Choroid plexus epithelial cell (primary cell): ENCODE results near the gene RXRA.
A peak's percentile ranks its signal among the peaks of the same experiment; 100 is the strongest.

Experiments used
- DNase-seq: peaks from one replicate; pipeline ENCODE4 v3.0.0-alpha.2; 2010; ENCODE audit warnings: low read depth
- H3K4me3 ChIP-seq: 2 replicates; pipeline ENCODE4 v1.5.1; 2011; ENCODE audit warnings: low read depth, mild to moderate bottlenecking, control low read depth, low read length, moderate library complexity
- CTCF ChIP-seq: conservative IDR thresholded peaks from 2 replicates; pipeline ENCODE4 v1.5.1; 2011; ENCODE audit warnings: low read depth, mild to moderate bottlenecking, control low read depth, inconsistent platforms, low read length, moderate library complexity

RXRA gene

DNA sequence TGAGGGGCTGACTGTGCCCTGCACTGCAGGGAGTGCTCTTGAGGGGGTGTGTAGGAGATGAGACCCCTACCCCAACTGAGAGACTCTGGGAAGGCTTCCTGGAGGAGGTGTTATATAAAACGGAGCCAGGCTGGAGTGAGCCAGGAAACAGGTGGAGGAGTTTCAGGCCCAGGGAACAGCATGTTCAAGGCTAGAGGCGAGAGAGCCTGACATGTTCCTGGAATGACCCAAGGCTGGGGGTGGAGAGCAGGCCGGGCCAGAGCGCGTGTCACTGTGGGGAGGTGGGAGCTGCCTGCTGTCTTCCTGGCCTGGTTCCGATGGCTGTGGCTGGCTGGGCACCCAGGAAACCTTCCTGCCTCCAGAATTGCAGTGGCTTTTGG, 48.7 kb downstream of the RXRA start:
- no peak overlapping the region for H3K4me3 ChIP-seq
- peak; percentile 49 for DNase-seq

GRCh38 chr9:134375430-134376385, 49.5 kb downstream of the RXRA start:
- DNase-seq = peak; percentile 75
- TF ChIP-seq CTCF = no peak
- H3K4me3 ChIP-seq = no peak overlapping the region

More for the DNA sequence above, 48.7 kb downstream of the RXRA start:
- TF ChIP-seq CTCF = no peak

DNA sequence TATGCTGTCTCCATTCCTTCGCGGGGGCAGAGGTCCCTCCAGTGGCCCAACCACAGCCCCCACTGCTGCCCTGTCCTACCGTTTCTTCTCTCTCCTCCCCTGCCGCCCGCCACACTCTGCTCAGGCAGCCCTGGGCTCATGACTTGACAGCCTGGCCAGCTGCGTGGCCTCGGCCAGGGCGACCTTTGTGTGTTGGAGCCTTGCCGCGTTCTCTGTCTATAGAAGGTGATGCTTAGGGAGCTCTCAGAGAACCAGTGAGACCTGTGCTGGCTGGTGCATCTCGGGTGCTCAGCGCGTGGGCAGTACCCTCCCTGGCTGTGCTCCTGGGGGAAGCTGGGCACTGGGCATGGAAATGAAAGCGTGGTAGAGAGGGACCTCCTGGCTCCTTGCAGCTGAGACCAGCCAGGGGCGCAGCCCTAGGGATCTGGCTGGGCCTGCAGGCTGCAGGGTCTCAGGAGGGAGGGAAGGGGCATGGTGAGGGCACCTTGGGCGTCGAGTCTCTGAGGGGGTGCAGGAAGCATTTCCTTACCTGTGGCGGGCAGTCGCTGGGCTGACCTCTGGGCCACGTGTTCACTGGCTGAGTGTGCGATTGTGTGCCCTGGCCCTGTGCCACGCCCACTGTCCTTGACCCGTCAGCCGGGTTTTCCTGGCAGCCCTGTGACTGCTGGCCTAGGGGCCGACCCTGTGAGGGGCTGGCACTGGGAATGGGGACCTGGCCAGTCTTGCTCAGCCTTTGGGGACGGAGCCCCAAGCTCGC, 50.3 kb downstream of the RXRA start:
- TF ChIP-seq CTCF = no peak
- H3K4me3 ChIP-seq = no peak overlapping the region
- no peak for DNase-seq

DNA sequence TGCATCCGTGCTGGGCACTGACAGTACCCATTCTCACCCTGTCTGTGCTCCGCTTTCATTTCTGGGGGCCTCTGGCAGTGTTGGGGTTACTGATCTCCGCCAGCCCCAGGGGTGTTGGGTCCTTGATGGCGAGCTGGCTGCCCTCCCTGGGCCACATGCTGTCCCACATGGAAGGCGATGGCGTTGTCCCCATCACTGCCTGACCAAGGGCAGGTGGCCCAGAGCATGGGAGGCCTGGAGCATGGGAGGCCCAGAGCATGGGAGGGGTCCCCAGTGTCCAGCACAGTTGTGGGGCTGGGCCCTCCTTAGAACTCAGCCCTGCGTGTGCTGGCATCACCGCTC, 50.9 kb downstream of the RXRA start:
- no peak for TF ChIP-seq CTCF
- H3K4me3 ChIP-seq = no peak overlapping the region
- DNase-seq = no peak

DNA sequence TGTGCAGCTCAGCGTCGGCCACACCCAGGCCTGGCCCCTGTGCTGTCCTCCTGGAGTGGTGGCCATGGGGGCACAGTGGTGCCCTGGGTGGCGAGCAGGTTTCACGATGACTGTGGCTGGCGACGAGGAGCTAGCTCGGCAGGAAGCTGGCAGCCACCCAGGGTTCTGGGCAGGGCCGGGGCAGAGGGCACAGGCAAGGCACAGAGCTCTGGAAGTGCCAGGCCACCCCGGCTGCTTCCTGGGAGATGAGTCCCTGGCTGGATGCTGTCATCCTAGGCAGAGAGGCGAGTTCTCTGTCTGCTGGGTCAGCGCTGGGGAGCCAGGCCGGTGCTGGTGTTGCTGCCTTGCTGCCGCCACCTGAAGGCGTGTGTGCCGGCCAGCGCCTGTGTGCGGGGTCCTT, 51.7 kb downstream of the RXRA start:
- no peak overlapping the region for H3K4me3 ChIP-seq
- no peak for TF ChIP-seq CTCF
- DNase-seq = no peak

DNA sequence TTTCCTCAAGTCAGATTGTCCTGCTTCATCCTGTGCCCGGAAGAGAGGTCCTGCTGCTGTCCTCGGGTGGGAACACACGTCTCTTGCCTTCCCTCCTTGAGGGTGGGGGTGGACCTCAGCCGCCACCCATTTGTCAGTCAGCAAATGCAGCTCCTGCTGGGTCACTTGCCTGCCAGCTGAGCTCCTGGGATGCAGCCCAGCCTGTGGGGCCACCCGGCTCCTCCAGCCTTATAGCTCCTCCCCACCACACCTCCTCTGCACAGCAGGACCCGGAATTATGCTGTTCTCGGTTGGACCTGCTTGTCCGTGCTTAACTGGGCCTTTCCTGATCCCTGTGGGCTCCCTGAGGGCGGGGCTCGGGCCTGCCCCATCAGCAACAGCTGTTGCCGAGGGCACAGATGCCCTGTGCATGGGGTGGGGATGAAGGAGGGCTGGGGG, 52.7 kb downstream of the RXRA start:
- no peak for TF ChIP-seq CTCF
- peak; percentile 77 for DNase-seq

More for the DNA sequence above, 52.7 kb downstream of the RXRA start:
- no peak overlapping the region for H3K4me3 ChIP-seq
